Mucosa of descending colon (tissue), 3 donors: ENCODE results near the gene CEMIP. TPM values are rescaled to one million over a fixed set of nuclear protein-coding genes. Genes with fewer than 3 reads are reported as not detected.
"Not testable (repeated sequence)": the region's sequence is repeated elsewhere in the genome, so short reads cannot be mapped to it uniquely, and the experiment has no call there.

ENCODE experiments used
- ATAC-seq: fragments of 200-7000 bp; cut with Tn5 transposase; one replicate; pipeline ENCODE4 v1.9.1; 2020; ENCODE audit warnings: mild to moderate bottlenecking, moderate library complexity
- DNase-seq, 3 donors: peaks; one replicate each; pipeline ENCODE4 v3.0.0-alpha.2; 2020
- H3K36me3 ChIP-seq: fragments of 200-600 bp; one replicate; pipeline ENCODE4 v1.8.0; 2021; ENCODE audit warnings: low read depth, mild to moderate bottlenecking
- H3K4me1 ChIP-seq: fragments of 200-600 bp; one replicate; pipeline ENCODE4 v1.8.0; 2021; ENCODE audit warnings: low read depth, mild to moderate bottlenecking
- H3K4me3 ChIP-seq: fragments of 200-600 bp; one replicate; pipeline ENCODE4 v1.8.0; 2021; ENCODE audit warnings: mild to moderate bottlenecking
- H3K9me3 ChIP-seq: fragments of 200-600 bp; one replicate; pipeline ENCODE4 v1.8.0; 2021; ENCODE audit warnings: mild to moderate bottlenecking
- CTCF ChIP-seq: fragments of 200-600 bp; IDR thresholded peaks from one replicate; pipeline ENCODE4 v1.8.0; 2022; ENCODE audit warnings: antibody characterized with exemption, mild to moderate bottlenecking
- intact Hi-C, 2 donors: fragments of 100-400 bp; cut with DNase I in 1 of 2; cut with micrococcal nuclease in 1 of 2; formaldehyde crosslinking; loops; one replicate each; pipeline versions ENCODE4 v1.11.0 to v1.11.1; 2022; cut with DNase I, micrococcal nuclease
- total RNA-seq, 3 donors: library from RNA; stranded (reverse); fragmentation: NEBNext Ultra II Directional in 2 of 3; extraction: Animal tissue kit (Norgen Biotek cat#: 25700) in 2 of 3; gene quantifications; one replicate each; pipeline versions ENCODE4 v1.2.1 to v1.2.4, GENCODE V29; 2021 to 2023
- donor health status: DM: no; HTN: no; CAD: no; lungs with moderate emphysema.
- donor health status: DM: no; HTN: no; CAD: no.
- donor health status: DM: no; HTN: yes; CAD: no.

CEMIP gene
- total RNA-seq, 3 donors from 2014 or later: 0.63 to 2.2 (median 1.4) TPM

- no peaks in the 10 kb centered on the region for H3K4me1 ChIP-seq
- intact Hi-C loops: no loop called here
- no peaks in the 10 kb centered on the region for H3K36me3 ChIP-seq
- H3K4me3 ChIP-seq: no peak overlapping the region
- TF ChIP-seq CTCF: no peak
- DNase-seq (no peak), ATAC-seq (no peak)
- H3K9me3 ChIP-seq: no peaks in the 10 kb centered on the region
Measured at GRCh38 chr15:80949756-80950155, 170.6 kb downstream of the CEMIP start.

GRCh38 chr15:80950291-80951078 lies 171.3 kb downstream of the CEMIP start:
- no peaks in the 10 kb centered on the region for H3K36me3 ChIP-seq
- no peak overlapping the region for H3K4me3 ChIP-seq
- intact Hi-C loops: no loop called here
- DNase-seq (no peak), ATAC-seq (no peak)
- no peaks in the 10 kb centered on the region for H3K4me1 ChIP-seq
- TF ChIP-seq CTCF: no peak
- no peaks in the 10 kb centered on the region for H3K9me3 ChIP-seq

GRCh38 chr15:80951941-80952340 lies 172.8 kb downstream of the CEMIP start:
- H3K36me3 ChIP-seq: no peaks in the 10 kb centered on the region
- intact Hi-C loops: no loop called here
- DNase-seq (no peak), ATAC-seq (no peak)
- TF ChIP-seq CTCF: no peak
- no peak overlapping the region for H3K4me3 ChIP-seq
- no peaks in the 10 kb centered on the region for H3K9me3 ChIP-seq
- no peaks in the 10 kb centered on the region for H3K4me1 ChIP-seq

GRCh38 chr15:80953001-80953952 lies 174.1 kb downstream of the CEMIP start:
- H3K4me3 ChIP-seq: no peak overlapping the region
- ATAC-seq (no peak), DNase-seq (no peak)
- H3K4me1 ChIP-seq: no peaks in the 10 kb centered on the region
- intact Hi-C loops: no loop called here
- no peak for TF ChIP-seq CTCF
- no peaks in the 10 kb centered on the region for H3K9me3 ChIP-seq
- H3K36me3 ChIP-seq: no peaks in the 10 kb centered on the region

GRCh38 chr15:80953953-80954778 lies 175.0 kb downstream of the CEMIP start:
- Histone ChIP-seq H3K4me3 (no peak overlapping the region), H3K9me3 (no peaks in the 10 kb centered on the region), H3K36me3 (no peaks in the 10 kb centered on the region), H3K4me1 (no peaks in the 10 kb centered on the region)
- TF ChIP-seq CTCF: no peak
- intact Hi-C loops: no loop called here
- DNase-seq (no peak), ATAC-seq (peak; percentile 13)

GRCh38 chr15:80955571-80956452 lies 176.6 kb downstream of the CEMIP start:
- H3K9me3 ChIP-seq, intact Hi-C loops, ATAC-seq, DNase-seq, H3K36me3 ChIP-seq, H3K4me1 ChIP-seq, H3K4me3 ChIP-seq: not testable (repeated sequence)
